Ishikawa (cell line): ENCODE data around the gene RAB28.

Experiments used
- TAF1 ChIP-seq: IDR thresholded peaks from 2 replicates; pipeline ENCODE4 v1.6.1; 2012; ENCODE audit warnings: low read depth, mild to moderate bottlenecking
- YY1 ChIP-seq: IDR thresholded peaks from 2 replicates; pipeline ENCODE4 v1.6.1; 2012; ENCODE audit warnings: low read depth
- TF ChIP-seq, protein P1 (sequence below): IDR thresholded peaks from 2 replicates; pipeline ENCODE4 v1.6.1; 2012

DNA sequence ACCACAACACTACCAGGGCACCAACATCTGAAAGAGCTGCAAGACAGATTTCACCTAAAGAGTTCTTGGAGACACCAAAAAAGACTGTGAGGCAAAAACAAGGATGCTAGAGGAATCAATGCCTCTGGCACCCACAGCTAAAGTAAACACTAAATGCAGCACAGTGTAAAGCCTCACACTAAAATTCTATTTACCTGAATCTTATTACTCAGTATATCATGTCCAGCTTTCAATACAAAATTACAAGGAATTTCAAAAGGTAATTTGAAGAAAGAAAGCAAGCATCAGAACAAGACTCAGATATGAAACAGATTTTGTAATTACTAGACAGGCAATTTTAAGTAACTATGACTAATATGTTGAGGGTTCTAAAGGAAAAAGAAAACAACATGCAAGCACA, 19.6 kb downstream of the RAB28 start:
- no peak for TF ChIP-seq YY1
- no peak for TF ChIP-seq TAF1
- TF ChIP-seq, protein P1, sequence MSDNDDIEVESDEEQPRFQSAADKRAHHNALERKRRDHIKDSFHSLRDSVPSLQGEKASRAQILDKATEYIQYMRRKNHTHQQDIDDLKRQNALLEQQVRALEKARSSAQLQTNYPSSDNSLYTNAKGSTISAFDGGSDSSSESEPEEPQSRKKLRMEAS = no peak
